Measurements from ENCODE around the gene FBXL19.

The FBXL19 gene

GRCh38 chr16:30876867-30877266 is 46.5 kb upstream of the FBXL19 start:
- DNase-seq = no peak
- Mint-ChIP-seq H3K36me3 (ENCODE audit: low read depth) (peaks cover 37% of the 10 kb centered on the region), H3K27me3 (ENCODE audit: low read depth, poor library complexity) (no peaks in the 10 kb centered on the region), H3K4me3 (peak overlapping the region; percentile 97), H3K9me3 (no peaks in the 10 kb centered on the region), H3K4me1 (peaks cover 41% of the 10 kb centered on the region), H3K27ac (peak overlapping the region; percentile 94)
- TF ChIP-seq, protein P1, sequence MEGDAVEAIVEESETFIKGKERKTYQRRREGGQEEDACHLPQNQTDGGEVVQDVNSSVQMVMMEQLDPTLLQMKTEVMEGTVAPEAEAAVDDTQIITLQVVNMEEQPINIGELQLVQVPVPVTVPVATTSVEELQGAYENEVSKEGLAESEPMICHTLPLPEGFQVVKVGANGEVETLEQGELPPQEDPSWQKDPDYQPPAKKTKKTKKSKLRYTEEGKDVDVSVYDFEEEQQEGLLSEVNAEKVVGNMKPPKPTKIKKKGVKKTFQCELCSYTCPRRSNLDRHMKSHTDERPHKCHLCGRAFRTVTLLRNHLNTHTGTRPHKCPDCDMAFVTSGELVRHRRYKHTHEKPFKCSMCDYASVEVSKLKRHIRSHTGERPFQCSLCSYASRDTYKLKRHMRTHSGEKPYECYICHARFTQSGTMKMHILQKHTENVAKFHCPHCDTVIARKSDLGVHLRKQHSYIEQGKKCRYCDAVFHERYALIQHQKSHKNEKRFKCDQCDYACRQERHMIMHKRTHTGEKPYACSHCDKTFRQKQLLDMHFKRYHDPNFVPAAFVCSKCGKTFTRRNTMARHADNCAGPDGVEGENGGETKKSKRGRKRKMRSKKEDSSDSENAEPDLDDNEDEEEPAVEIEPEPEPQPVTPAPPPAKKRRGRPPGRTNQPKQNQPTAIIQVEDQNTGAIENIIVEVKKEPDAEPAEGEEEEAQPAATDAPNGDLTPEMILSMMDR (IDR thresholded peaks at IDR 0.05) = no peak

GRCh38 chr16:30882429-30883310 is 40.7 kb upstream of the FBXL19 start:
- no peak overlapping the region for H3K4me3 Mint-ChIP-seq
- H3K9me3 Mint-ChIP-seq = no peaks in the 10 kb centered on the region
- H3K36me3 Mint-ChIP-seq (ENCODE audit: low read depth) = peaks cover 42% of the 10 kb centered on the region
- TF ChIP-seq, protein P1 (IDR thresholded peaks at IDR 0.05) = no peak
- DNase-seq = no peak
- H3K27me3 Mint-ChIP-seq (ENCODE audit: low read depth, poor library complexity) = peaks cover 6% of the 10 kb centered on the region
- H3K27ac Mint-ChIP-seq = peak overlapping the region; percentile 99
- peaks cover 34% of the 10 kb centered on the region for H3K4me1 Mint-ChIP-seq

- peaks cover 29% of the 10 kb centered on the region for H3K4me1 Mint-ChIP-seq
- no peak for DNase-seq
- no peak overlapping the region for H3K4me3 Mint-ChIP-seq
- H3K27ac Mint-ChIP-seq = peak overlapping the region; percentile 9
- TF ChIP-seq, protein P1 (IDR thresholded peaks at IDR 0.05) = no peak
- peaks cover 41% of the 10 kb centered on the region for H3K36me3 Mint-ChIP-seq (ENCODE audit: low read depth)
- H3K9me3 Mint-ChIP-seq = no peaks in the 10 kb centered on the region
- peaks cover 9% of the 10 kb centered on the region for H3K27me3 Mint-ChIP-seq (ENCODE audit: low read depth, poor library complexity)
Measured at GRCh38 chr16:30884760-30885159, 38.6 kb upstream of the FBXL19 start.

- no peaks in the 10 kb centered on the region for H3K9me3 Mint-ChIP-seq
- H3K36me3 Mint-ChIP-seq (ENCODE audit: low read depth) = peaks cover 46% of the 10 kb centered on the region
- H3K4me3 Mint-ChIP-seq = no peak overlapping the region
- no peak for DNase-seq
- peaks cover 32% of the 10 kb centered on the region for H3K4me1 Mint-ChIP-seq
- H3K27me3 Mint-ChIP-seq (ENCODE audit: low read depth, poor library complexity) = peaks cover 9% of the 10 kb centered on the region
- TF ChIP-seq, protein P1 (IDR thresholded peaks at IDR 0.05) = no peak
- peak overlapping the region; percentile 9 for H3K27ac Mint-ChIP-seq
Measured at GRCh38 chr16:30885196-30885595, 38.2 kb upstream of the FBXL19 start.

GRCh38 chr16:30886145-30886544 is 37.2 kb upstream of the FBXL19 start:
- no peak for DNase-seq
- Mint-ChIP-seq H3K4me1 (peaks cover 26% of the 10 kb centered on the region), H3K9me3 (no peaks in the 10 kb centered on the region), H3K4me3 (no peak overlapping the region), H3K36me3 (ENCODE audit: low read depth) (peaks cover 41% of the 10 kb centered on the region), H3K27ac (peak overlapping the region; percentile 54), H3K27me3 (ENCODE audit: low read depth, poor library complexity) (peaks cover 9% of the 10 kb centered on the region)
- TF ChIP-seq, protein P1 (IDR thresholded peaks at IDR 0.05) = no peak

- H3K27ac Mint-ChIP-seq = no peak overlapping the region
- TF ChIP-seq, protein P1 (IDR thresholded peaks at IDR 0.05) = no peak
- H3K36me3 Mint-ChIP-seq (ENCODE audit: low read depth) = peaks cover 33% of the 10 kb centered on the region
- no peaks in the 10 kb centered on the region for H3K9me3 Mint-ChIP-seq
- peaks cover 22% of the 10 kb centered on the region for H3K4me1 Mint-ChIP-seq
- H3K4me3 Mint-ChIP-seq = no peak overlapping the region
- no peak for DNase-seq
- peaks cover 7% of the 10 kb centered on the region for H3K27me3 Mint-ChIP-seq (ENCODE audit: low read depth, poor library complexity)
Measured at GRCh38 chr16:30887927-30888326, 35.4 kb upstream of the FBXL19 start.
